GM13976 (cell line): ENCODE data around the gene CELF2.

ENCODE experiments used
- DNase-seq: peaks from one replicate; pipeline ENCODE4 v3.0.0; 2012; ENCODE audit warnings: low spot score
- CTCF ChIP-seq: IDR thresholded peaks from 2 replicates; pipeline ENCODE4 v1.5.1; 2012; ENCODE audit warnings: borderline replicate concordance, mild to moderate bottlenecking; ENCODE audit not compliant: insufficient read depth; ENCODE audit errors: extremely low read depth, missing control alignments, control extremely low read depth
- in situ Hi-C: fragments of 300-500 bp; cut with MboI; formaldehyde crosslinking; loops from one replicate; pipeline ENCODE4 v1.12.0; 2022; ENCODE audit warnings: low sequenced_read_pairs, mixed read lengths, inconsistent platforms; ENCODE audit not compliant: unreplicated experiment

The CELF2 gene

GRCh38 chr10:11223507-11224140, 206.0 kb downstream of the CELF2 start:
- no peak for DNase-seq
- in situ Hi-C loops = no loop called here
- no peak for TF ChIP-seq CTCF

GRCh38 chr10:11224321-11224720, 206.6 kb downstream of the CELF2 start:
- DNase-seq = no peak
- in situ Hi-C loops = no loop called here
- no peak for TF ChIP-seq CTCF

DNA sequence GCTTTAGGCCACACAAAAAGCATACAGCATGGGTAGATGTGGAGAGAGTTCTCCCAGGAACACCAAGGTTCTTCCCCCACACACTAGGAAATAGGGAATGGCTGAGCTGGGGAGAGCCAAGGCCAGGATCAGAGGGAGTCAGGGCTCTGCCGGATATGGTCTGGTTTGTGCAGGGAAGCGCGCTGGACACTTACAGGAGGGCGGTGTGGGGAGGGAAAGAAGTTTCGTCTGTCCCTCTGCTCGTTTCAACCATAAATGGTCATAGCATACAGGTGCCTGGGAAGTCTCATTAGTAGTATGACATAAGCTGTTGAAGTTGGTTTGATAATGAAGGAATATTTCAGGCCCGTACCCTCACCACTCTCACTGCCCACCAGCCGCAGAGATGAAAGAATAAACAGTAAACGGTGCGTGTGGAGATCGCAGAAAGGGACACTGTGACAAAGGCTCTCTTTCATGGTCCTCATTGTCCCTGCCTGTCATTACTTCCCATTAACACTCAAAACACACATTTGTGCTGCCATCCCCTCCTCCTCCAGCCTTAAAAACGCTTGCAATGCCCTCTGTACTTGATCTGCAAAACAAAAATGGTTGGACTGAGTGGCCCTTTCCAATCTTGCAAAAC, 207.2 kb downstream of the CELF2 start:
- no peak for DNase-seq
- in situ Hi-C loops = no loop called here
- TF ChIP-seq CTCF = no peak

DNA sequence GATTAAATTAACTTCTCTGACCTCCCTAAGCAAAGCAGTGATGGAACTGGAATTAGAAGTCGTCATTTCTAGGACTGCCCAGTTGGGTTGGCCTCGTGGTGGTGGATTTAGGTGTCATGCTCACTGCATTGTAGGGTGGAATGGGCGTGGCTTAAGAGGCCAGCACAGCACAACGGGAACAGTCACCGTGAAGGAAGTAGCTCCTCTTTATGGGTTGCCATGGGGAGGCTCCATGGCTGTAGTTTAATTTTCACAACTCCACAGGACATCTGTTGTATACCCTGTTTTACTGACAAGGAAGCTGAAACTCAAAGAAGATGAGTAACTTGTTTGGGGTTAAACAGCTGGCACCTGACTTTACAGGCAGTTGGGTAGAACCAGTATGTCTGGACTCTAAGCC, 208.3 kb downstream of the CELF2 start:
- TF ChIP-seq CTCF = no peak
- DNase-seq = no peak
- in situ Hi-C loops = no loop called here

DNA sequence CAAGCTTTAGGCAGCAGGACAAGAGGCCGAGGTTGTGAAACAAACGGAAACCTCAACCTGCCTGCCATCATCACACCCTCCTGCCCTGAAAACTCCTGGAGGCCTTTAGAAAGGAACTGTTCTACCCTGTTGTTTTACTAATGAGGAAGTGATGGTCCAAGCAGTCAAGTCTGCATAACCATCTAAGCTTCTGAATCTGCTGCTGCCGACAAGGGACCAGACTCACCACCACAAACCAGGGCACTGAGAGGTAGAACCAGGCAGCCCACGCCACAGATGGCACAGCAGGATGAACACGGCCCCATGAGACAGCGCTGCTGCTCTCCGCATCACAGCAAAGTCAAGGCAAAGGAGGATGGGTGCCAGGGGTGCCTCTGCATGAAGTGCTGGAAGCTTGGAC, 209.4 kb downstream of the CELF2 start:
- no peak for DNase-seq
- in situ Hi-C loops = no loop called here
- TF ChIP-seq CTCF = no peak

DNA sequence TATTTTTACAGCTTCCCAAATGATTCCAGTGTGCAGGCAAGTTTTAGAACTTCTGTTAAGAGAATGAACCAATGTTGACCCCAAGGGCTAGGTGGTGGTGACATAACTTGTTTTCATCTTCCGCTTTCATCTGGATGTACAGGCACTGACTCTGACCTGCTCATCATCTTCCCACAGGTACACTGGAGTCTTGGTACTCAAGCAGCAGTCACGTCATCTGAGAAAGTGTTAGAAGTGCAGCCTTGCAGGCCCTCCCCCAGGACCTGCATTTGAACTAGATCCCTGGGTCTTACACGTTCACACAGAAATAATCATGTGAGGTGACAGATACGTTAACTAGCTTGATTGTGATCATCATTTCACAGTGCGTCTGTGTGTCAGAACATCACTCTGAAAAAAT, 212.2 kb downstream of the CELF2 start:
- in situ Hi-C loops = no loop called here
- no peak for DNase-seq
- no peak for TF ChIP-seq CTCF
